T-cell (primary cell): ENCODE measurements around the gene HMGB2. TPM values are rescaled to one million over a fixed set of nuclear protein-coding genes. Genes with fewer than 3 reads are reported as not detected.

Source experiments
- ATAC-seq, 4 experiments: fragments of 200-7000 bp in 3 of 4; fragments of 150-1000 bp in 1 of 4; cut with Tn5 transposase; replicated peaks in 1 of 4; 1 replicate in 3 of 4; 2 replicates in 1 of 4; pipeline ENCODE4 v1.10.0; 2021; ENCODE audit warnings: moderate library complexity in 3 of 4, mild to moderate bottlenecking in 2 of 4, moderate number of reproducible peaks in 1 of 4
- CTCF ChIA-PET, 2 donors: fragments of 300-600 bp; sonication (Branson Sonifier 250); formaldehyde crosslinking; loops; one replicate each; lab custom pipeline; 2022; ENCODE audit warnings: antibody characterized with exemption in 2 of 2; lab: Charles Lee
- POLR2A ChIA-PET, 2 donors: fragments of 300-600 bp; sonication (Branson Sonifier 250); formaldehyde crosslinking; loops; one replicate each; lab custom pipeline; 2022; ENCODE audit warnings: antibody characterized with exemption in 2 of 2; lab: Charles Lee
- DNase-seq, 35 experiments: peaks; one replicate each; pipeline versions ENCODE4 v3.0.0 to v3.0.0-alpha.2; 2013 to 2023
- H3K27ac ChIP-seq: one replicate; pipeline ENCODE4 v1.5.1; 2013; ENCODE audit warnings: low read length
- H3K27me3 ChIP-seq, 2 experiments: replicated peaks in 1 of 2; 1 replicate in 1 of 2; 2 replicates in 1 of 2; pipeline versions ENCODE4 v1.6.1 to v1.7.0; 2013; ENCODE audit warnings: low read length in 1 of 2, mixed read lengths in 1 of 2; ENCODE audit not compliant: control insufficient read depth in 2 of 2, insufficient read depth in 2 of 2; ENCODE audit errors: extremely low read depth in 1 of 2
- H3K36me3 ChIP-seq, 2 donors: 1 replicate in 1 of 2; 2 replicates in 1 of 2; pipeline versions ENCODE4 v1.6.1 to v1.7.0; 2013; ENCODE audit warnings: low read length in 1 of 2; ENCODE audit not compliant: control insufficient read depth in 2 of 2, insufficient read depth in 1 of 2; ENCODE audit errors: extremely low read depth in 1 of 2
- H3K4me1 ChIP-seq, 2 experiments: 1 replicate in 1 of 2; 2 replicates in 1 of 2; pipeline versions ENCODE4 v1.6.1 to v1.7.0; 2013; ENCODE audit warnings: low read length in 2 of 2, mixed read lengths in 1 of 2; ENCODE audit not compliant: insufficient read depth in 2 of 2, control insufficient read depth in 1 of 2; ENCODE audit errors: extremely low read depth in 1 of 2
- H3K4me3 ChIP-seq, 2 donors: 1 replicate in 1 of 2; 2 replicates in 1 of 2; pipeline versions ENCODE4 v1.5.1 to v1.7.0; 2013; ENCODE audit warnings: mild to moderate bottlenecking in 2 of 2, low read length in 1 of 2, moderate library complexity in 1 of 2; ENCODE audit not compliant: control insufficient read depth in 1 of 2; ENCODE audit errors: extremely low read depth in 1 of 2
- H3K9me3 ChIP-seq: 2 replicates; pipeline ENCODE4 v1.7.0; 2013
- H3K27ac Mint-ChIP-seq, 2 donors: one replicate each; pipeline ENCODE4 v1.8.0; 2020 to 2021; ENCODE audit warnings: mild to moderate bottlenecking in 2 of 2, mixed read lengths in 2 of 2
- H3K27me3 Mint-ChIP-seq, 2 donors: one replicate each; pipeline ENCODE4 v1.8.0; 2021 to 2022; ENCODE audit warnings: mixed read lengths in 2 of 2
- H3K36me3 Mint-ChIP-seq: one replicate; pipeline ENCODE4 v1.8.0; 2021; ENCODE audit warnings: mixed read lengths
- H3K4me1 Mint-ChIP-seq, 3 donors: one replicate each; pipeline ENCODE4 v1.8.0; 2020 to 2022; ENCODE audit warnings: mixed read lengths in 3 of 3, mild to moderate bottlenecking in 1 of 3
- H3K4me3 Mint-ChIP-seq, 3 donors: one replicate each; pipeline ENCODE4 v1.8.0; 2020 to 2022; ENCODE audit warnings: mild to moderate bottlenecking in 3 of 3, mixed read lengths in 3 of 3, moderate library complexity in 3 of 3
- H3K9me3 Mint-ChIP-seq, 3 donors: one replicate each; pipeline ENCODE4 v1.8.0; 2020 to 2022; ENCODE audit warnings: mixed read lengths in 3 of 3
- WGBS: methylation state at CpG from one replicate; pipeline ENCODE4 v1.1.5; 2013; ENCODE audit warnings: missing lambda C conversion rate; ENCODE audit not compliant: insufficient coverage; 5-methylcytosine and 5-hydroxymethylcytosine counted together
- total RNA-seq, 35 experiments: library from RNA in 6 of 35; stranded (reverse) in 6 of 35; fragments of 120-200 nt in 1 of 35; gene quantifications; one replicate each; pipeline versions ENCODE4 v1.2.1 to v1.2.4 and lab custom pipeline; 2013 to 2026

HMGB2 gene
- total RNA-seq, 5 donors from 2014 or later (not counting 1 experiment from before 2014, with no cell fraction given), result 87.6 to 151 (median 103) TPM

DNA sequence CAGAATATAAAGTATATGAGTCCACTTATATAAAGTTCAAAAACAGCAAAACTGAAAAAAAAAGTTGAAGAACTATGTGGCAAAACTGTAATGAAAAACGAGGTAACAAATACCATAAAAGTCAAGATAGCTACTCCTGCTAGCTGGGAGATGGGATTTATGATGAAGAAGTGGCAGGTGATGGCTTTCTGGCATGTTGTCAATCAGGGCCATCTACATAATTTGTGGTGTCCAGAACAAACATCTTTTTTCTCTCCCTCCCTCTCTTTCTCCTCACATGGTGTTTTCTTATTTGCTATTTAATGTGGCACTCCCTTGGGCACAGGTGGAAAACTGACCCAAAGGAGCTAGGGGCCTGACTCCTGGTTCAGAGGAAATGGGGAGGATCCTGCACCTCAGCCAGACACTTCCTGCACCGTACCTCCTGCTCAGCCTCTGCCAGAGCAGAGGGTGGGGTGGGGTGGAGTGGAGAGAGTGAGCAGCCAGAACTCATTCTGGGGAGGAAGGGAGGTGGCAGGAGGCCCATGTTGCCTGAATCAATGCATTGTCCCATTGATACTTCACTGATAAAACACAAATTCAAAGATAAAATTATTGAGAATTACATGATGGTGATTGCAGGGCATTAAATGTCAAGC is 31.3 kb upstream of the HMGB2 start:
- peak overlapping the region; percentile 24 to 52 for H3K27ac Mint-ChIP-seq
- H3K36me3 Mint-ChIP-seq, result no peaks in the 10 kb centered on the region
- H3K4me3 ChIP-seq, result no peak overlapping the region
- H3K27ac ChIP-seq, result no peak overlapping the region
- WGBS, result no CpG with 5 or more reads among the region's 2 CpGs
- ATAC-seq (no peak), DNase-seq (no peak)
- no peak overlapping the region for H3K4me3 Mint-ChIP-seq
- H3K4me1 Mint-ChIP-seq, result peaks cover 18 to 31% (median 25%) of the 10 kb centered on the region in 3 donors
- H3K4me1 ChIP-seq, result peaks cover 7 to 11% of the 10 kb centered on the region in 2 experiments
- no peaks in the 10 kb centered on the region for H3K36me3 ChIP-seq
- H3K9me3 Mint-ChIP-seq, result no peaks in the 10 kb centered on the region
- no peaks in the 10 kb centered on the region for H3K27me3 Mint-ChIP-seq
- no peaks in the 10 kb centered on the region for H3K9me3 ChIP-seq
- no peaks in the 10 kb centered on the region for H3K27me3 ChIP-seq
- ChIA-PET POLR2A (interaction anchor here in 1 of 2 donors (0.5 kb wide), 1 partner anchor 12 kb away, joined by 3 read pairs; no protein-coding TSS in a partner anchor), CTCF (interaction anchor here in 1 of 2 donors (0.6 kb wide), 1 partner anchor 57 kb away, joined by 4 read pairs; no protein-coding TSS in a partner anchor)

DNA sequence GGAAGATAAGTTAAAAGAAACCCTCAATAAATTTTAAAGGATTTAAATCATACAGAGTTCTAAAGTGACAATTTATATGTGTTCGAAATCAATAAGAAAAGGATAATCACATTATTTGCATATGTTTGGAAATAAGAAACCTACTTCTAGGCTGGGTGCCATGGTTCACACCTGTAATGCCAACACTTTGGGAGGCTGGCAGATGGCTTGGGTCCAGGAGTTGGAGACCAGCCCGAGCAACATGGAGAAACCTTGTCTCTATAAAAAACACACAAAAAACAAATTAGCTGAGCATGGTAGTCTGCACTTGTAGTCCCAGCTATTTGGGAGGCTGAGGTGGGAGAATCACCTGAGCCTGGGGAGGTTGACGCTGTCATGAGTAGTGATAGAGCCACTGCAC is 28.5 kb upstream of the HMGB2 start:
- Mint-ChIP-seq H3K4me3 (no peak overlapping the region), H3K27ac (no peak overlapping the region), H3K4me1 (peaks cover 9 to 20% (median 17%) of the 10 kb centered on the region in 3 donors), H3K9me3 (no peaks in the 10 kb centered on the region), H3K27me3 (no peaks in the 10 kb centered on the region), H3K36me3 (no peaks in the 10 kb centered on the region)
- POLR2A ChIA-PET, result no interaction called here
- Histone ChIP-seq H3K4me1 (peaks cover 4 to 6% of the 10 kb centered on the region in 2 experiments), H3K36me3 (no peaks in the 10 kb centered on the region), H3K27me3 (peaks cover 0 to 3% of the 10 kb centered on the region in 2 experiments), H3K9me3 (no peaks in the 10 kb centered on the region), H3K4me3 (no peak overlapping the region), H3K27ac (no peak overlapping the region)
- CTCF ChIA-PET, result no interaction called here
- DNase-seq (no peak), ATAC-seq (no peak)
- WGBS, result no CpG with 5 or more reads among the region's 3 CpGs

DNA sequence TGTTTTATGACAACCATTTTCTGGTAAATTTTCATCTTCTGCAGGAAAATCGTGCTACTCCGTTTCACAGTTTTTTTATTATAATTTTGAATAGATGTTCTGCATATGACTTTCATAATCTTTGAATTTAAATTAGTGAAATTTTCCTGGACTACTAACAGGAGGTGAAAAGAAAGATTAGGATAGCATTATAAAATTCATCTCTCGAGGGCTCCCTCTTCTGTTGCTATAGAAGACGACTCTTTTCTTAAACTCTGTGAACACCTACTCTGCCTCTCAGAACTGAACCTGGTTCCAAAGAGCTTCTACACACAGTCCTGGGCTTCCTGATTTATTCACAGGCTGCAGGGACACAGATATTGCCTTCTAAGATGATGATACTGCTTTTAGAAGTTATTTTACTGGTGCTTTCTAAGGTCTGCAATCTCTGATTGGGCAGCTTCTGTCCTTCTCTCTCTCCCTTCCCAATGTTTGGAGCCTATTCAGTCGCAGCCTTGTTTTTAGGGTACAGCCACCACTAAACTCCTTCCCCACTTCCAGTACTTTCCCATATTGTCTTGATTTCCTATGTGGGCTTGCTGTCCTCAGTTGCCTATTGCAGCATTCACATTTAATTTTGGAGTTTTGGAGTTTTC is 26.5 kb upstream of the HMGB2 start:
- Histone ChIP-seq H3K9me3 (no peaks in the 10 kb centered on the region), H3K36me3 (no peaks in the 10 kb centered on the region), H3K4me3 (no peak overlapping the region), H3K27ac (no peak overlapping the region), H3K4me1 (peaks cover under 1 to 3% of the 10 kb centered on the region in 2 experiments), H3K27me3 (peaks cover 0 to 3% of the 10 kb centered on the region in 2 experiments)
- no peaks in the 10 kb centered on the region for H3K27me3 Mint-ChIP-seq
- DNase-seq, result no peak
- CTCF ChIA-PET, result interaction anchor here in 1 of 2 donors (0.7 kb wide), 1 partner anchor 10 kb away, joined by 8 read pairs; the partner anchor contains the start of gene SAP30
- WGBS, result no CpG with 5 or more reads among the region's 5 CpGs
- peak in 1 of 4 experiments; percentile 49 for ATAC-seq
- no peaks in the 10 kb centered on the region for H3K36me3 Mint-ChIP-seq
- POLR2A ChIA-PET, result no interaction called here
- H3K4me1 Mint-ChIP-seq, result peaks cover 6 to 8% (median 7%) of the 10 kb centered on the region in 3 donors
- no peak overlapping the region for H3K4me3 Mint-ChIP-seq
- H3K9me3 Mint-ChIP-seq, result no peaks in the 10 kb centered on the region
- H3K27ac Mint-ChIP-seq, result no peak overlapping the region

DNA sequence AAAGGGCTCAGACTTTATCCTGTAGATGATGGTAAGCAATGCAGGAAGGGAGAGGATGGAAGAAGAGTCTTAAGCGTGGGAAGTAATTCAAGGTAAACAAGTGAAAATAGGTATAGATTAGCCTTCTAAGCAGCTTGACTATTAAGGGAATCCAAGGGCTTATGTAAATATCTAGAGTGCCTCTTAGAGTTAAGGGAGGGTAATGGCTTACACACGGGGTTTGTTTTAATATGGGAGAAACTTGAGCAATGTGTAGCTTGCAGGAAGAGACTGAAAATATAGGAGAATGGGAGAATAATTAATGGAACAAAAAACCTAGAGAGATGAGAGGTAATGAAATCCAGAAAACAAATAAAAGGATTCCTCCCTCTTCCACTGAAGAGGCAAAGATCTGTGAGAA is 23.8 kb upstream of the HMGB2 start:
- Mint-ChIP-seq H3K36me3 (no peaks in the 10 kb centered on the region), H3K4me1 (no peaks in the 10 kb centered on the region), H3K9me3 (no peaks in the 10 kb centered on the region), H3K27me3 (no peaks in the 10 kb centered on the region), H3K4me3 (no peak overlapping the region), H3K27ac (no peak overlapping the region)
- POLR2A ChIA-PET, result no interaction called here
- 100% methylated on average over 1 of the region's 2 CpGs for WGBS
- CTCF ChIA-PET, result interaction anchor here in 1 of 2 donors (1.2 to 1.5 kb wide), 2 partner anchors 12 to 39 kb away, joined by 3 to 4 read pairs; no protein-coding TSS in a partner anchor
- Histone ChIP-seq H3K4me3 (no peak overlapping the region), H3K4me1 (no peaks in the 10 kb centered on the region), H3K27ac (no peak overlapping the region), H3K9me3 (no peaks in the 10 kb centered on the region), H3K27me3 (peaks cover 0 to 3% of the 10 kb centered on the region in 2 experiments), H3K36me3 (no peaks in the 10 kb centered on the region)
- no peak for DNase-seq
- ATAC-seq, result no peak

DNA sequence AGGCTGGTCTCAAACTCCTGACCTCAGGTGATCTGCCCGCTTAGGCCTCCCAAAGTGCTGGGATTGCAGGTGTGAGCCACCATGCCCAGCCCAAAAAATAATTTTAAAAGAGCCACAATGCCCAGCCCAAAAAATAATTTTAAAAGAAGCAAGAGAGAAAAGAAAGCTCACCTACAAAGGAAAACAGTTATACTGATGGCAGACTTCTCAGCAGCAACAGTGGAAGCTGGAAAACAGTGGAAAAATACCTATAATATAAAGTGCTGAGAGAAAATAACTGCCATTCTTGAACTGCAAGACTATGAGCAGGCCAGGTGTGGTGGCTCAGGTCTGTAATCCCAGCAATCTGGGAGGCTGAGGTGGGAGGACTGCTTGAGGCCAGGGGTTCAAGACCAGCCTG is 13.3 kb upstream of the HMGB2 start:
- ATAC-seq, result no peak
- Mint-ChIP-seq H3K27me3 (peaks cover 3 to 8% of the 10 kb centered on the region in 2 donors), H3K27ac (no peak overlapping the region), H3K4me1 (no peaks in the 10 kb centered on the region), H3K36me3 (no peaks in the 10 kb centered on the region), H3K4me3 (no peak overlapping the region), H3K9me3 (no peaks in the 10 kb centered on the region)
- H3K27ac ChIP-seq, result no peak overlapping the region
- no peaks in the 10 kb centered on the region for H3K4me1 ChIP-seq
- 100% methylated on average over 1 of the region's 1 CpG for WGBS
- ChIA-PET POLR2A (no interaction called here), CTCF (interaction anchor here in 1 of 2 donors (1.0 kb wide), 1 partner anchor 23 kb away, joined by 5 read pairs; the partner anchor contains the start of gene SAP30)
- H3K4me3 ChIP-seq, result no peak overlapping the region
- no peaks in the 10 kb centered on the region for H3K9me3 ChIP-seq
- DNase-seq, result no peak
- no peaks in the 10 kb centered on the region for H3K36me3 ChIP-seq
- H3K27me3 ChIP-seq, result peaks cover 0 to 6% of the 10 kb centered on the region in 2 experiments

DNA sequence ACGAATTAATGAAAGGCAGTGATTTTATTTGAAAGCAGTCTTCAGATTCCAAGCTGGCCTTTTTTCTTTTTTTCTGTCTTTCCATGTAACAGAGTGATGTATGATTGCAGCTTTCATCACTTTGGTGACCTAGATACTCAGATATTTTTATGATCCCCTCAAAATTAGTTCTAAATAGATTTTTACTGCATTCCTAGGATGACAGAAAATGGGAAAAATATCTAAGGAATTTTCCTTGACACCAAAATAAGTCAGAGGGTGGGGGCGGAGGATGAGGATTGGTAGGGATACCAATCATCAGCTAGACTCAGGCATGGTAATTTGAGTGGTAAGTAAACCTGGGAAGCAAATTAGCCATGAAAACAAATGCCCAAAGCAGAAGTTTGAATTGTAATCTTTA is 11.9 kb upstream of the HMGB2 start:
- Histone ChIP-seq H3K9me3 (no peaks in the 10 kb centered on the region), H3K27me3 (peaks cover 0 to 4% of the 10 kb centered on the region in 2 experiments), H3K4me3 (no peak overlapping the region), H3K27ac (no peak overlapping the region), H3K36me3 (no peaks in the 10 kb centered on the region), H3K4me1 (no peaks in the 10 kb centered on the region)
- CTCF ChIA-PET, result interaction anchor here (0.5 to 1.4 kb wide), 5 partner anchors 8 to 982 kb away, joined by 3 read pairs; no protein-coding TSS in a partner anchor
- H3K4me3 Mint-ChIP-seq, result no peak overlapping the region
- H3K27ac Mint-ChIP-seq, result no peak overlapping the region
- POLR2A ChIA-PET, result interaction anchor here in 1 of 2 donors (0.7 kb wide), 1 partner anchor 23 kb away, joined by 3 read pairs; no protein-coding TSS in a partner anchor
- no peaks in the 10 kb centered on the region for H3K36me3 Mint-ChIP-seq
- ATAC-seq (no peak), DNase-seq (no peak)
- no peaks in the 10 kb centered on the region for H3K4me1 Mint-ChIP-seq
- peaks cover 3 to 8% of the 10 kb centered on the region in 2 donors for H3K27me3 Mint-ChIP-seq
- no peaks in the 10 kb centered on the region for H3K9me3 Mint-ChIP-seq
- WGBS, result 80% methylated on average over 1 of the region's 2 CpGs
